Adrenal gland (tissue), 12 donors: ENCODE data around the gene MYO10. TPM values are rescaled to one million over a fixed set of nuclear protein-coding genes. Genes with fewer than 3 reads are reported as not detected.

Experiments used
- DNase-seq, 7 donors: peaks; one replicate each; pipeline ENCODE4 v3.0.0-alpha.2; 2019 to 2020
- H3K27ac ChIP-seq, 5 donors: fragments of 200-600 bp; sonication (generic) in 4 of 5; 1 replicate in 3 of 5; 2 replicates in 2 of 5; pipeline versions ENCODE4 v1.5.1 to v1.8.0; 2016 to 2020; ENCODE audit warnings: mild to moderate bottlenecking in 1 of 5
- H3K27me3 ChIP-seq: fragments of 200-600 bp; 2 replicates; pipeline ENCODE4 v1.8.0; 2021
- H3K36me3 ChIP-seq, 2 donors: fragments of 200-600 bp; replicated peaks in 1 of 2; 1 replicate in 1 of 2; 2 replicates in 1 of 2; pipeline versions ENCODE4 v1.5.1 to v1.8.0; 2018 to 2022
- H3K4me1 ChIP-seq, 2 donors: fragments of 200-600 bp; replicated peaks in 1 of 2; 1 replicate in 1 of 2; 2 replicates in 1 of 2; pipeline versions ENCODE4 v1.5.1 to v1.8.0; 2018 to 2021
- H3K4me3 ChIP-seq, 4 donors: fragments of 200-600 bp; sonication (generic) in 3 of 4; one replicate each; pipeline ENCODE4 v1.5.1; 2016 to 2018
- H3K9me3 ChIP-seq, 3 donors: fragments of 200-600 bp; sonication (generic) in 1 of 3; replicated peaks in 1 of 3; 1 replicate in 2 of 3; 2 replicates in 1 of 3; pipeline versions ENCODE4 v1.5.1 to v1.8.0; 2016 to 2021
- POLR2A ChIP-seq, 2 donors: fragments of 450-650 bp; IDR thresholded peaks; one replicate each; pipeline ENCODE4 v1.6.1; 2017; ENCODE audit warnings: antibody characterized with exemption in 2 of 2, mild to moderate bottlenecking in 2 of 2, moderate library complexity in 1 of 2
- WGBS, 4 donors: extraction: QIAGEN DNeasy Blood & Tissue Kit in 2 of 4; methylation state at CpG; one replicate each; pipeline versions ENCODE4 v1.1.5 to v1.1.7; 2013 to 2017; 5-methylcytosine and 5-hydroxymethylcytosine counted together
- intact Hi-C, 2 donors: fragments of 100-400 bp; cut with DNase I; formaldehyde crosslinking; loops; one replicate each; pipeline versions ENCODE4 v1.14.1 to v1.15.0; 2022 to 2023
- polyA plus RNA-seq, 3 donors: library from polyadenylated mRNA; stranded (reverse); fragments of 200-250 nt in 2 of 3; fragments of 350-450 nt in 1 of 3; fragmentation: Illumina TruSeq in 1 of 3; extraction: RNeasy Lipid Tissue Mini Kit (QIAGEN cat#74804) in 1 of 3; gene quantifications; one replicate each; pipeline ENCODE4 v1.2.3, GENCODE V29; 2013 to 2014
- small RNA-seq, 2 donors: library from RNA; depleted of rRNA; stranded (forward); fragments of <200 nt; gene quantifications; one replicate each; pipeline ENCODE3, GENCODE V24; 2016
- total RNA-seq, 9 donors: library from RNA; depleted of rRNA in 4 of 9; stranded (reverse); fragments of >200 nt in 4 of 9; fragments of 120-200 nt in 1 of 9; fragmentation: NEBNext Ultra II Directional in 1 of 9; extraction: Animal tissue kit (Norgen Biotek cat#: 25700) in 1 of 9; gene quantifications; one replicate each; pipeline versions ENCODE4 v1.1.0 to v1.2.4, GENCODE V29; 2013 to 2023
- TF ChIP-seq, protein P1 (sequence below), 6 experiments: fragments of 450-650 bp in 4 of 6; fragments of 200-600 bp in 2 of 6; sonication (generic) in 1 of 6; IDR thresholded peaks; 1 replicate in 5 of 6; 2 replicates in 1 of 6; pipeline versions ENCODE4 v1.5.1 to v1.8.0; 2016 to 2021; ENCODE audit warnings: antibody characterized with exemption in 6 of 6, mild to moderate bottlenecking in 2 of 6, moderate library complexity in 1 of 6
- donor health status: healthy with polysubstance abuse.
- donor health status: Bipolar disorder and iron deficiency.
- donor health status: DM: yes; HTN: yes; CAD: no.
- donor health status: DM: no; HTN: no; CAD: no.
- donor health status: DM: no; HTN: no; CAD: no.
- donor health status: DM: yes; HTN: yes; CAD: no.

The MYO10 gene
- total and polyA plus RNA-seq, 12 donors = 2.2 to 38.9 (median 10.5) TPM

DNA sequence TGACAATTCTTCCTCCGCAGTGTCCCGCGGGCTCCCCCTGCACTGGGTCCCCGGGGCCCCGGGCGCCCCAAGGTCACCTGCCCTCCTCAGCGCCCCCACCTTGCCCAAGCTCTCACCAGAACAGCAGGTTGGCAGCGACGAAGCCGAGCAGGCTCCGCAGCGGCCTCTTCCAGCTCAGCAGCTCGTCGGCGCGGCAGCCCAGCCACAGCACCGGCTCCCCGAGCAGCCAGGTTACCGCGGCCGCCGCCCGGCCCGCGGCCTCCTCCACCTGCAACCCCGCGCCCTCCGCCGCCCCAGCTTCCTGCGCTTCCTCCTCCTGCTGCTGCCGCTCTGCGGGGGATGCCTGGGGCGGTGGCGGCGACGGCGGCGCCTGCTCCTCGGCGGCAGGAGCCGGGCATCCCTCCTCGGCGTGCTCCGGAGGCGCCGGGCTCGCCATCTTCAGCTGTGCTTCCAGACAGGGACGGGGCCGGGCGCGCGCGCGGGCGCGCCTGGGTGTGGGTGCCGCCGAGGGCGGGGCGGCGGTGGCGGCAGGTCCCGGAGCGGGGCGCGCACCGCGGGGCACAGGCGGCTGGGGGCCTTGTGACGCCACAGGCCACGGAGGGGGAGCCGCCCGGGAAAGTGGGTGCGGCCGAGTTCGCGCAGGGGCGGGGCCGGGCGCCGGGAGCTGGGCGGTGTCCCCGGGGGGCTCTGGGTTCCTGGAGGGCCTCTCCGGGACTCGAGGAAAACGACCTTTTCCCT lies 319.4 kb downstream of the MYO10 start, which contains the start of gene RETREG1:
Gene RETREG1 (minus strand): TSS at position 462 of the 738 bp plus-strand sequence. CDS start 26 bp downstream, at position 436.
- TF ChIP-seq, protein P1, sequence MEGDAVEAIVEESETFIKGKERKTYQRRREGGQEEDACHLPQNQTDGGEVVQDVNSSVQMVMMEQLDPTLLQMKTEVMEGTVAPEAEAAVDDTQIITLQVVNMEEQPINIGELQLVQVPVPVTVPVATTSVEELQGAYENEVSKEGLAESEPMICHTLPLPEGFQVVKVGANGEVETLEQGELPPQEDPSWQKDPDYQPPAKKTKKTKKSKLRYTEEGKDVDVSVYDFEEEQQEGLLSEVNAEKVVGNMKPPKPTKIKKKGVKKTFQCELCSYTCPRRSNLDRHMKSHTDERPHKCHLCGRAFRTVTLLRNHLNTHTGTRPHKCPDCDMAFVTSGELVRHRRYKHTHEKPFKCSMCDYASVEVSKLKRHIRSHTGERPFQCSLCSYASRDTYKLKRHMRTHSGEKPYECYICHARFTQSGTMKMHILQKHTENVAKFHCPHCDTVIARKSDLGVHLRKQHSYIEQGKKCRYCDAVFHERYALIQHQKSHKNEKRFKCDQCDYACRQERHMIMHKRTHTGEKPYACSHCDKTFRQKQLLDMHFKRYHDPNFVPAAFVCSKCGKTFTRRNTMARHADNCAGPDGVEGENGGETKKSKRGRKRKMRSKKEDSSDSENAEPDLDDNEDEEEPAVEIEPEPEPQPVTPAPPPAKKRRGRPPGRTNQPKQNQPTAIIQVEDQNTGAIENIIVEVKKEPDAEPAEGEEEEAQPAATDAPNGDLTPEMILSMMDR (IDR thresholded peaks at IDR 0.05) = no peak
- no peak for TF ChIP-seq POLR2A (IDR thresholded peaks at IDR 0.05)
- intact Hi-C loops = no loop called here
- peak in 5 of 7 donors; percentile 8 to 62 (median 17) for DNase-seq
- Histone ChIP-seq H3K4me1 (peaks cover 5 to 6% of the 10 kb centered on the region in 2 donors), H3K4me3 (peak within 1 kb of the TSS in 1 of 4 donors; percentile 68), H3K9me3 (no peaks in the 10 kb centered on the region), H3K27ac (peak within 1 kb of the TSS in 1 of 5 donors; percentile 34), H3K36me3 (no peaks in the 10 kb centered on the region), H3K27me3 (peaks cover 8% of the 10 kb centered on the region)
- 0 to 2% (median 1%) methylated on average over 29 to 86 of the region's 86 CpGs for WGBS, 4 donors

DNA sequence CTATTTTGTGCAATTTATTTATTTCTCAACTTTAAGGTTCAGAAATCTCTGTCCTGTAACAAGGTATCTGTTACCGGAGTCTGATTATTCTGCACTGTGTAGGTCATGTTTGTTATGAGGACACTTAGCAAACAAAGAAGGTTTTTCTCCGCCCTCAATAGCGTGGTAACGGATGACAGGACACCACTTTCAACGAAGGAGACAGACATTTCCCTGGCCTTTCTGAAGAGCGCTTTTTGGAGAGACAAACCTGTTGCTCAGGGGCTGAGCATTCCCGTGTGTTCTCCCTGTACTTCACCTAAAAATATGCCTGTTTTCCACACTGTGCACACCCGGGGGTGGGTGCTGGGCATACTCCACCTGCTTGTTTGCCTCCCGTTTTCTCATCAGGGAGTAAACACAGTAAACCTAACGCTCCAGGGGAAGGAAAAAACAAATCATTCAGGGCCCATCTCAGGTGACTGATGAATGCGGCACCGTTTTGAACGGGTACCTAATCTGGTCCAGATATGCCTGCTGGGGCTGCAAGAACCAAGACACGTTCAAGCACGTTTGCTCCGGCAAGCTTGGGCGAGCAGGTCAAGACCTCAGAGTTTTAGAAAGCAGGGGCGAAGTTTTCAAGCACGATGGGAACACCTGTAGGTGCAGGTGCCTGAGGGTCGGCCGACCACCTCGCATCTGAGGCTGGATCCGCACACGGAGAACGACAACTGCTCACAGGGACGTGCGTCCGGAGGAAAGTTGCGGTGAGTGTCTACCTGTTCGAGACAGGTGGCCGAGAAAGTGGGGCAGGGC lies 320.1 kb downstream of the MYO10 start:
- Histone ChIP-seq H3K4me3 (peak overlapping the region in 1 of 4 donors; percentile 68), H3K27ac (no peak overlapping the region), H3K4me1 (peaks cover 5 to 6% of the 10 kb centered on the region in 2 donors), H3K9me3 (no peaks in the 10 kb centered on the region), H3K27me3 (peaks cover 8% of the 10 kb centered on the region), H3K36me3 (no peaks in the 10 kb centered on the region)
- no peak for DNase-seq
- 20 to 32% (median 23%) methylated on average over 17 to 31 of the region's 31 CpGs for WGBS, 4 donors
- intact Hi-C loops = no loop called here
- no peak for TF ChIP-seq POLR2A (IDR thresholded peaks at IDR 0.05)
- TF ChIP-seq, protein P1 (IDR thresholded peaks at IDR 0.05) = no peak

DNA sequence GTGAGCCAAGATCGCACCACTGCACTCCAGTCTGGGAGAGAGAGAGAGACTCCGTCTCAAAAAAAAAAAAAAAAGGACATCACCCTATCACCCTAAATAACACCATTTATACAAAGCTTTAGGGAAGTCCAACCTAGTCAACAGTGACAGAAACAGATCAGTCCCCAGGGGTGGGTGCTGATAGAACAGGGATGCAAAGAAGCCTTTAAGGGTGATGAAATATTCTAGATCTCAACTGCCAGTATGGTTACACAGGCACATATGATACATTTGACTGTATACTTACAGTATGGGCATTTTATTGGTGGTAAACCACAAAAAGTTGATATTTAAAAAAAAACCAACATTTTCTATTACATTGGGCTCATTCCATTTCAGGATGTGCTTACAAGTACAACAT lies 324.1 kb downstream of the MYO10 start:
- Histone ChIP-seq H3K27ac (no peak overlapping the region), H3K27me3 (peaks cover 8% of the 10 kb centered on the region), H3K9me3 (no peaks in the 10 kb centered on the region), H3K36me3 (no peaks in the 10 kb centered on the region), H3K4me1 (peaks cover 5 to 6% of the 10 kb centered on the region in 2 donors), H3K4me3 (no peak overlapping the region)
- intact Hi-C loops = no loop called here
- 79 to 92% (median 91%) methylated on average over 1 to 2 of the region's 2 CpGs for WGBS, 4 donors
- TF ChIP-seq, protein P1 (IDR thresholded peaks at IDR 0.05) = no peak
- TF ChIP-seq POLR2A (IDR thresholded peaks at IDR 0.05) = no peak
- DNase-seq = no peak

Small RNA genes lying within 50 kb of the gene (small RNA-seq; reads per million reads assigned to genes)
- gene RF00019 = 0 reads per million in 2 donors
- 0 reads per million in 2 donors for gene RNA5SP179
- 0 reads per million in 2 donors for gene RNU6-660P
